ENCODE data around the gene SFT2D3. TPM values are rescaled to one million over a fixed set of nuclear protein-coding genes. Genes with fewer than 3 reads are reported as not detected.
A peak's percentile ranks its signal among the peaks of the same experiment; 100 is the strongest.

The SFT2D3 gene
- total and polyA plus RNA-seq, 9 of the 15 experiments (the other 6 are each of a cell fraction or from before 2014, with no cell fraction given), result 7.5 to 9.9 (median 8.9) TPM; not detected in 2

- no peak overlapping the region for H3K4me3 ChIP-seq
- H3K79me2 ChIP-seq (ENCODE audit: control insufficient read depth, insufficient read depth, low read length), result peaks cover 35% of the 10 kb centered on the region
- peak; percentile 15 for FAIRE-seq
- ATAC-seq, result no peak
- no peak overlapping the region for H3K4me2 ChIP-seq (ENCODE audit: insufficient read depth, low read length)
- no peak overlapping the region for H3K27ac ChIP-seq (ENCODE audit: extremely low read depth, low read depth, low read length)
- intact Hi-C loops (cut with micrococcal nuclease), result no loop called here
- ChIA-PET CTCF (ENCODE audit: low intra/inter-chr PET ratio) (no interaction called here), POLR2A (interaction anchor here (0.7 to 1.8 kb wide), 8 partner anchors 8 to 453 kb away, joined by 3 to 6 read pairs (median 3); no protein-coding TSS in a partner anchor)
- no TSS peak for BruUV-seq (replicated peaks)
- DNase-seq (ENCODE audit: extremely low read depth in 1 of 4, low spot score in 3 of 4), result no peak
- no peaks in the 10 kb centered on the region for H3K9me1 ChIP-seq (ENCODE audit: control insufficient read depth, insufficient read depth, low read length)
- H3K36me3 ChIP-seq (ENCODE audit: control insufficient read depth, insufficient read depth, low read length), result peaks cover 69% of the 10 kb centered on the region
- H3K9me3 ChIP-seq (replicated peaks; ENCODE audit: control insufficient read depth, insufficient read depth, low read depth, low read length), result no peaks in the 10 kb centered on the region
- no peak for TF ChIP-seq MTA2 (IDR thresholded peaks at IDR 0.05; ENCODE audit: low read depth)
- no peak for TF ChIP-seq SMARCB1 (IDR thresholded peaks at IDR 0.05; ENCODE audit: insufficient read length, low read depth)
- TF ChIP-seq TGIF2 (CRISPR knock-in tag; IDR thresholded peaks at IDR 0.05), result no peak
- TF ChIP-seq BCL6 (CRISPR knock-in tag; IDR thresholded peaks at IDR 0.05), result no peak
- no peak overlapping the region; a peak in 1 of 4 replicates for H3K9ac ChIP-seq (ENCODE audit: insufficient read depth in 1 of 2, low read depth in 2 of 2, low read length in 2 of 2)
- H3K4me1 ChIP-seq (replicated peaks in 1 of 2; ENCODE audit: control insufficient read depth in 2 of 2, insufficient read depth in 2 of 2, low read length in 2 of 2), result peaks cover 18 to 26% of the 10 kb centered on the region in 2 experiments
- H2AFZ ChIP-seq (ENCODE audit: low read depth, low read length), result no peak overlapping the region
- no peaks in the 10 kb centered on the region for H3K27me3 ChIP-seq (ENCODE audit: control insufficient read depth in 2 of 2, insufficient read depth in 2 of 2, low read length in 2 of 2)
- in situ Hi-C loops (cut with MboI), result no loop called here
- WGBS (ENCODE audit: insufficient coverage, low coverage, missing lambda C conversion rate), result 89% methylated on average over 5 of the region's 5 CpGs
- no peaks in the 10 kb centered on the region; the same call in none of the 2 replicates for H4K20me1 ChIP-seq (replicated peaks; ENCODE audit: control insufficient read depth, insufficient read depth, low read length)
Measured at GRCh38 chr2:127704641-127705390, 3.5 kb downstream of the SFT2D3 start.

All from K562 (cell line).